HUES48 (cell line): Measurements from ENCODE around the gene COPS6.

Experiments used
- H3K27ac ChIP-seq: one replicate; pipeline ENCODE4 v1.7.0; 2013; ENCODE audit warnings: low read depth, low read length, inconsistent platforms
- H3K27me3 ChIP-seq: 2 replicates; pipeline ENCODE4 v1.6.1; 2013; ENCODE audit warnings: mild to moderate bottlenecking, low read length; ENCODE audit not compliant: control insufficient read depth, insufficient read depth
- H3K36me3 ChIP-seq: 2 replicates; pipeline ENCODE4 v1.6.1; 2013; ENCODE audit warnings: low read length; ENCODE audit not compliant: control insufficient read depth, insufficient read depth
- H3K4me1 ChIP-seq: 2 replicates; pipeline ENCODE4 v1.6.1; 2013; ENCODE audit warnings: mild to moderate bottlenecking, low read length; ENCODE audit not compliant: control insufficient read depth, insufficient read depth
- H3K4me3 ChIP-seq: 2 replicates; pipeline ENCODE4 v1.5.1; 2013; ENCODE audit warnings: mild to moderate bottlenecking, low read depth, low read length
- H3K9ac ChIP-seq: 2 replicates; pipeline ENCODE4 v1.6.1; 2013; ENCODE audit warnings: mild to moderate bottlenecking, low read depth, low read length, moderate library complexity
- H3K9me3 ChIP-seq: 2 replicates; pipeline ENCODE4 v1.6.1; 2013; ENCODE audit warnings: low read length; ENCODE audit not compliant: control insufficient read depth, insufficient read depth

COPS6 gene

DNA sequence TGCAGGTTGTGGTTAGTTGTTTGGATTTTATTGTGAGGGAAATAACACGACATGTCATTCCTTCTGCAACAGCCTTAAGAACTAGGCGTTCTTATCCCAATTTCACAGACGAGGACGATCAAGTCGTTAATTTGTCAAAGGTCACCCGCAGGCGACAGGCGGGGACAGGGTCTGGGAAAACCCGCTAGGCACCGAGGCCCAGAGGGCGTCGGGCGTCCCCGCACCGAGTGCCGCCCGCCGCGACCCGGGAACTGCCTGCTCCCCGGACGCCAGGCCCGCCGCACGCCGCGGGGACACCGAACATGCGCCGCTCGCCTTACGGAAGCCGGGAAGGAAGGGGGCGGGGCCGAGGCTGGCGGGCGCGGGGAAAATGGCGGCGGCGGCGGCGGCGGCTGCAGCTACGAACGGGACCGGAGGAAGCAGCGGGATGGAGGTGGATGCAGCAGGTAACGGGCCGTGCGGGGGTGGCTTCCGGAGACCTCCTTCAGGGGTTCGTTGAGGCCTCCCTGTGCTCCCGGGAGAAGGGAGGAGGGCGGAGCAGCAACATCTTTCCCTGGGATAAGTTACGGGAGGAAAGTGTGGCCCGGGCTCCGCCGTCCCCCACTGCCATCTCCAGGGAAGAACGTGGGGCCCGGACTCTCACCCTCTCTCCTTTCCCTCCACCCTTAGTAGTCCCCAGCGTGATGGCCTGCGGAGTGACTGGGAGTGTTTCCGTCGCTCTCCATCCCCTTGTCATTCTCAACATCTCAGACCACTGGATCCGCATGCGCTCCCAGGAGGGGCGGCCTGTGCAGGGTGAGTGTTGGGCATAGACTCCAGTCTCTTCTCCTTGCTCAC is at the start of gene COPS6:
Gene COPS6, plus strand, starts transcription at position 349 of the 837 bp plus-strand sequence. Its CDS starts 22 bp downstream, at position 371.
- H3K36me3 ChIP-seq: peaks cover 37% of the 10 kb centered on the region
- H3K27ac ChIP-seq: peak within 1 kb of the TSS; percentile 91
- peaks cover 7% of the 10 kb centered on the region; the same call in 1 of the 2 replicates for H3K4me1 ChIP-seq
- H3K9ac ChIP-seq: peak within 1 kb of the TSS; percentile 91
- H3K4me3 ChIP-seq: peak within 1 kb of the TSS; percentile 95
- no peaks in the 10 kb centered on the region for H3K27me3 ChIP-seq
- H3K9me3 ChIP-seq: no peaks in the 10 kb centered on the region

DNA sequence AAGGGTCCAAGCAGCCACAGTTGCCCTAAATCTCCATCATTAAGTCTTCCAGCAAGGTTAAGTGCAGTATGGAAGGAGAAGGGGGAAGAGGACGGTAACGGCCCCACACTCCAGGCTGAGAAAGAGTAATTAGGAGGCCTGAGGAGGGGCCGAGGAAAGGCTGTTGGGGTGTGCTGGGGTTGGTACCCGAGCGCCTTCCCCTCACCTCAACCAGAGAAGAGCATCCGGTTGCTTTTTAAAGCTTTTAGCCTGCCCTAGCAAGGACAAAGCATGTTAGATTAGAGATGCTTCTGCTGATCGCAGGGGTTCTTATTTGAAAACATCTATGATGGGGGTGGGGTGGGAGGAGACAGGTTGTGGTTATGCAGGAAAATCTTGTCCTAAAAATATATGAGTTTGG is 48.2 kb upstream of the COPS6 start:
- Histone ChIP-seq H3K4me3 (0 out of 2 replicates have a peak overlapping the region, but pooled peaks have one; percentile 12), H3K27ac (peak overlapping the region; percentile 69), H3K36me3 (peaks cover 16% of the 10 kb centered on the region), H3K27me3 (no peaks in the 10 kb centered on the region), H3K9ac (no peak overlapping the region), H3K9me3 (peaks cover 4% of the 10 kb centered on the region), H3K4me1 (peaks cover 6% of the 10 kb centered on the region)

DNA sequence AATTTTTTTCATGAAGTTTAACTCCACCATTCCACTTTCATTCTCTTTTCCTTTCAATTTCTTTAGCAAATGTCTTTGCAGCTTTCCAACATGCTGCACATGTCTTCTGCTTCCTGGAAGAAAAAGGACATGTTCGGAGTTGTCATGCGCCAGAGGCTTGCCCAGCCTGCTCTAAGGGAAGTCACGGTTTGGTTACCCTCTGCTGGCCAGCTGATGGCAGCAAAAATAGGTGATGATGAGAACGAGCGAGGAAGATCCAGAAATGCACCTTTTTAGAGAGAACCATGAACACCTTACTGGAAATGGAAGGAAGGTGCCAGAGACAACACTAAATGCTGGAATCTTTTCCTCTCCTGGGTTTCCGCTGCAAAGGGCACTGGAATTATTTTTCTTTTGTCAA is 44.1 kb upstream of the COPS6 start:
- peaks cover 6% of the 10 kb centered on the region for H3K4me1 ChIP-seq
- no peak overlapping the region for H3K9ac ChIP-seq
- no peaks in the 10 kb centered on the region for H3K27me3 ChIP-seq
- peaks cover 4% of the 10 kb centered on the region for H3K9me3 ChIP-seq
- H3K27ac ChIP-seq: no peak overlapping the region
- no peak overlapping the region for H3K4me3 ChIP-seq
- H3K36me3 ChIP-seq: no peaks in the 10 kb centered on the region

DNA sequence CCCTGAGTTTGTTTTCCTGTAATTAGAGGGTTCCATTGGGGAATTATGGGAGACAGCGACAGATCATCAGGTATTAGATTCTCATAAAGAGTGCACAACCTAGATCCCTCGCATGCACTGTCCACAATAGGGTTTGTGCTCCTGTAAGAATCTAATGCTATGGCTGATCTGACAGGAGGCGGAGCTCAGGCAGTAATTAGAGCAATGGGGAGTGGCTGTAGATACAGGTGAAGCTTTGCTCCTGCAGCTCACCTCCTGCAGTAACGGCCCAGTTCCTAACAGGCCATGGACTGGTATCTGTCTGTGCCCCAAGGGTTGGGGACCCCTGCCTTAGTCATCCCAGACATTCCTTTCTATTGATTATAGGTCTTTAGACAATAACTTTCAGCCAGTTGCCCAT is 40.1 kb upstream of the COPS6 start:
- H3K9me3 ChIP-seq: no peaks in the 10 kb centered on the region
- H3K36me3 ChIP-seq: peaks cover 15% of the 10 kb centered on the region
- no peak overlapping the region for H3K9ac ChIP-seq
- no peak overlapping the region for H3K27ac ChIP-seq
- H3K4me3 ChIP-seq: no peak overlapping the region
- no peaks in the 10 kb centered on the region for H3K27me3 ChIP-seq
- no peaks in the 10 kb centered on the region for H3K4me1 ChIP-seq

DNA sequence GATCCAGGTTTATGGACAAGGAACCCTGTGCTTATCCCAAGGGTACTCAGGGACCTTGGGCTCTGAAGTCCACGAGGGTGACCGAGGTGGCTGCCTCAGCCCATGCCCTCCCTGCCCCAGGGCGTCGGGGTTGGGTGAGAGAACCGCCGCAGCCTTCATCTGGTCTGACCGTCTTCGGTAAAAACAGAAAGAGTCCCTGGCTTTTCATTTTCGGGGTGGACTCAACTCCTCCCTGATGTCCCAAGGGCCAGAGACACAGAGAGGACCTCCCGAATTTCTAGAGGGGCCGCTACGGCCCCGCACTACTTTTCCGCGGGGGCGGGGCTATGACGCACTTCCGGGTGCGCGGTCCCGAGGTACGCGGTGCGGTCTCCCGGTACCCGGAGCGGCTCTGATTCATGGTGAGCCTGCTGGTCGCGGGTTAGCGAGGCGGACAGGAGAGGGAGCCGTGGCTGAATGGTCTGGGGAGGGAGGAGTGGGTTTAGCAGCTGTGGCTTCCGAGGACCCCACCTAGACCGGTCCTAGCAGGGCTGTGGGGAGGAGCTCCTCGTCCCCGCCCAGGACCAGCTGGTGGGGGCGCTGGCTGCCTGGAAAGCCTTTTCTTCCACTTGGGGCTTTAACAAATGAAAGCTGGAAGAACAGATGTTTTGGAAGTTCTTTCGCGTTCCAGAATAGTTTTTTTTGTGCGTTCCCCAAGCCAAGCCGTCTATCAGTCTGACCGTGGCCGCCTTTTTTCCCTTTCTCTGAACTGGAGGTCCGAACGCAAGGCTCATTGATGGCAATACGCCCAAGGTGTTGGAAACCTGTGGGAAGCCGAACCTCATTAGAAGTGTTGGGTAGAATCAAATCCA is 39.1 kb upstream of the COPS6 start, which contains the start of gene ZSCAN21:
Gene ZSCAN21, plus strand, starts transcription at position 334 of the 851 bp plus-strand sequence. CDS start 7,233 bp downstream, outside the sequence.
- H3K27ac ChIP-seq: peak within 1 kb of the TSS; percentile 91
- H3K4me1 ChIP-seq: no peaks in the 10 kb centered on the region
- H3K36me3 ChIP-seq: peaks cover 18% of the 10 kb centered on the region
- H3K9ac ChIP-seq: peak within 1 kb of the TSS; percentile 67
- H3K27me3 ChIP-seq: no peaks in the 10 kb centered on the region
- H3K9me3 ChIP-seq: no peaks in the 10 kb centered on the region
- H3K4me3 ChIP-seq: peak within 1 kb of the TSS; percentile 82

DNA sequence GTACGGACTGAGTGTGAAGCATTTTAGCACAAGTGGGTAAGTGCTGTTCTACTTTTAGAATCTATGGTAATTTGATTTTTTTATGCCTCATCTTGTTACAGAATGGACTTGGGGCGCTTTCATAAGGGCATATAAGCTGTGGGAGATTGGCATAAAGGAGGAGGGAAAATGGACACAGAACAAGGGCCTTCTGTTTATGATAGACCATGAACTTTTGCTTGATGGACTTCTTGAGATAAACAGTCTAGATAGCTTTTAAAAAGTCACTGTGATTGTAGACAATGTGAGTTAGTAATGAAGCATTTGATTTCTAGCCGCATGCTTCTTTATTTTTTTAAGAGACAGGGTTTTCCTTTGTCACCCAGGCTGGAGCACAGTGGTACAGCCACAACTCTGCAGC is 37.2 kb upstream of the COPS6 start:
- Histone ChIP-seq H3K9me3 (no peaks in the 10 kb centered on the region), H3K36me3 (peaks cover 19% of the 10 kb centered on the region), H3K27me3 (no peaks in the 10 kb centered on the region), H3K27ac (no peak overlapping the region), H3K4me1 (no peaks in the 10 kb centered on the region), H3K4me3 (no peak overlapping the region), H3K9ac (no peak overlapping the region)

DNA sequence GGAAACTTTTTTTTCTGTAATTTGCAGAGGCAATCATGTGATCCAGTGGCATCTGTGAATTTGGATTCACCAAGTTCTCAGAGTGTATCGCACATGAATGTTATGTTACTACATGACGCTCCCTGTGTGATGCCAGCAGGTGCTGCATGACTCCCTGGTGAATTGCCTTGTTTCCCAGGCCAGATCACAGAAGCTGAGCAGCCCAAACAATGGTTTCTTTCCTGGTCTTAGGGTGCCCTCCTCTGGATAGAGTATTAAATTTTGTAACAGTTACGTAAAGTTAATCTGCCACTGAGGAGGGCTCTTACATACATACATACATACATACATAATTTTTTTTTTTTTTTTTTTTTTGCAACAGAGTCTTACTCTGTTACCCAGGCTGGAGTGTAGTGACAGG is 35.6 kb upstream of the COPS6 start:
- Histone ChIP-seq H3K9me3 (no peaks in the 10 kb centered on the region), H3K27ac (no peak overlapping the region), H3K36me3 (peaks cover 35% of the 10 kb centered on the region), H3K9ac (no peak overlapping the region), H3K4me1 (no peaks in the 10 kb centered on the region), H3K4me3 (no peak overlapping the region), H3K27me3 (no peaks in the 10 kb centered on the region)

DNA sequence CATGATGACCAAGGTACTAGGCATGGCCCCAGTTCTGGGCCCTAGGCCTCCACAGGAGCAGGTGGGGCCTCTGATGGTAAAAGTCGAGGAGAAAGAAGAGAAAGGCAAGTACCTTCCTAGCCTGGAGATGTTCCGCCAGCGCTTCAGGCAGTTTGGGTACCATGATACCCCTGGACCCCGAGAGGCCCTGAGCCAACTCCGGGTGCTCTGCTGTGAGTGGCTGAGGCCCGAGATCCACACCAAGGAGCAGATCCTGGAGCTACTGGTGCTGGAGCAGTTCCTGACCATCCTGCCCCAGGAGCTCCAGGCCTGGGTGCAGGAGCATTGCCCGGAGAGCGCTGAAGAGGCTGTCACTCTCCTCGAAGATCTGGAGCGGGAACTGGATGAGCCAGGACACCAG is 31.8 kb upstream of the COPS6 start:
- Histone ChIP-seq H3K27ac (no peak overlapping the region), H3K4me3 (no peak overlapping the region), H3K27me3 (no peaks in the 10 kb centered on the region), H3K9me3 (no peaks in the 10 kb centered on the region), H3K36me3 (peaks cover 61% of the 10 kb centered on the region), H3K4me1 (no peaks in the 10 kb centered on the region), H3K9ac (no peak overlapping the region)

DNA sequence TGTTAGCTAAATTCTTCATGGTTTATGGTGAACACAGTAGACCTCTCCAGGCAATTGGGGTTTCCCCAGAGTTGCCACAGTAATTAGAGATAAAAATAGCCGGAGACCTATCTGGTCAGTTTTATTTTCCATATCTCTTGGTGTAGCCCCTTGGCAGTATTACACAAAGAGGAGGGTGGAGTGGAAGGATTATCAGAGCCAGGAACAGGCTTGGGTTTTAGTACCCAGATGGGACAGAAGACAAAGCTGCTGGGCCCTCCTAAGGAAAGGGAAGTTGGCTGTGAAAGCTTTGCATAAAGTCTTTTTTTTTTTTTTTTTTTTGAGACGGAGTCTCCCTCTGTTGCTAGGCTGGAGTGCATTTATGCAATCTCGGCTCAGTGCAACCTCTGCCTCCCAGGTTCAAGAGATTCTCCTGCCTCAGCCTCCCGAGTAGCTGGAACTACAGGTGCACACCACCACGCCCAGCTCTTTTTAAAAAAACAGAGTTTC is 29.5 kb upstream of the COPS6 start:
- Histone ChIP-seq H3K36me3 (peaks cover 63% of the 10 kb centered on the region), H3K27me3 (no peaks in the 10 kb centered on the region), H3K9me3 (no peaks in the 10 kb centered on the region), H3K9ac (no peak overlapping the region), H3K4me1 (no peaks in the 10 kb centered on the region), H3K27ac (no peak overlapping the region), H3K4me3 (no peak overlapping the region)

DNA sequence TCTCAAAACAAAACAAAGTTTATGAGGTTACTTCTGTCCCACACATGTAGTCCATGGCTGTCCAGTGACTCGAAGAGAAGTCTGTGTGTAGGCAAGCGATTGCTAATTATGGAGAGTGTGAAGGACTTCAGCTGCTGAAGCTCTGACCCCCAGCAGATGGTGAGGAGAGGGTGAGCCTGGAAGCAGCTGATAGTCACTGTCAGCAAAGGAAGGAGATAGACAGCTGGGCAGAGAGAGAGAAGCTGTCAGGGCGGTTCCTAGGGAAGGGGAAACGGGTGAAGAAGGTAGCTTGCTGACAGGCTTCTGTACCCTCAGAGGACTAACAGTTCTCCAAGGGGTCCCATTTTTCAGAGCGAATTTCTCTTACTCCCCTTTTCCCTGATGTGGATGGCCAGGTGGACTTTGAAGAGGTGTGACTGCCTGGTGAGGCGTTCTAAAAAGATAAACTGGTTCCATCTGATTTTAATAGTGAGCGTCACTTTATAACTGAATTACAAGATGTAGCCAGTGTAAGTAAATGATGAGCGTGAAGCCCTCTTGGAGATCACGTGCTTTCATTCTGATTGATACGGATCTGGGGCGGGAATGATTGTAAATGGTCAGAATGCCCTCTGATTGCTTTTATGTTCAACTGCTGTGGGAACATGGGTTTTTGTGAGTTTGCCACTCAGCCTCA is 27.1 kb upstream of the COPS6 start:
- Histone ChIP-seq H3K27ac (no peak overlapping the region), H3K9ac (no peak overlapping the region), H3K9me3 (no peaks in the 10 kb centered on the region), H3K4me1 (no peaks in the 10 kb centered on the region), H3K36me3 (peaks cover 74% of the 10 kb centered on the region), H3K4me3 (no peak overlapping the region), H3K27me3 (no peaks in the 10 kb centered on the region)
